CD4-positive, CD25-positive, alpha-beta regulatory T cell (primary cell): ENCODE measurements around the gene BPIFA3. TPM values are rescaled to one million over a fixed set of nuclear protein-coding genes. Genes with fewer than 3 reads are reported as not detected.
A peak's percentile ranks its signal among the peaks of the same experiment; 100 is the strongest.

Experiments used
- ATAC-seq, 2 donors: fragments of 150-1000 bp; cut with Tn5 transposase; one replicate each; pipeline ENCODE4 v1.10.0; 2021; ENCODE audit warnings: low read depth in 2 of 2, moderate number of reproducible peaks in 2 of 2, moderate library complexity in 1 of 2
- DNase-seq, 3 donors: peaks; one replicate each; pipeline versions ENCODE4 v3.0.0 to v3.0.0-alpha.2; 2012 to 2022; ENCODE audit warnings: mixed read lengths in 1 of 3
- H3K27ac ChIP-seq: one replicate; pipeline ENCODE4 v1.7.0; 2013; ENCODE audit warnings: mild to moderate bottlenecking, low read length; ENCODE audit not compliant: insufficient read depth, poor library complexity, severe bottlenecking
- H3K27me3 ChIP-seq: one replicate; pipeline ENCODE4 v1.7.0; 2013; ENCODE audit warnings: low read length; ENCODE audit not compliant: control insufficient read depth, insufficient read depth
- H3K36me3 ChIP-seq: one replicate; pipeline ENCODE4 v1.7.0; 2013; ENCODE audit warnings: mild to moderate bottlenecking, low read length, moderate library complexity; ENCODE audit not compliant: control insufficient read depth, insufficient read depth
- H3K4me1 ChIP-seq: 2 replicates; pipeline ENCODE4 v1.7.0; 2013; ENCODE audit warnings: mild to moderate bottlenecking, low read length; ENCODE audit not compliant: insufficient read depth, control insufficient read depth, poor library complexity, severe bottlenecking
- H3K4me3 ChIP-seq: one replicate; pipeline ENCODE4 v1.7.0; 2013; ENCODE audit warnings: low read depth, mild to moderate bottlenecking, low read length, moderate library complexity
- H3K9me3 ChIP-seq, 2 experiments: 1 replicate in 1 of 2; 2 replicates in 1 of 2; pipeline ENCODE4 v1.7.0; 2013; ENCODE audit warnings: low read length in 2 of 2, mild to moderate bottlenecking in 1 of 2, moderate library complexity in 1 of 2; ENCODE audit not compliant: control insufficient read depth in 2 of 2
- H3K27ac Mint-ChIP-seq, 3 donors: one replicate each; pipeline ENCODE4 v1.8.0; 2020 to 2022; ENCODE audit warnings: mild to moderate bottlenecking in 3 of 3, mixed read lengths in 3 of 3, moderate library complexity in 2 of 3
- H3K27me3 Mint-ChIP-seq: one replicate; pipeline ENCODE4 v1.8.0; 2022; ENCODE audit warnings: mild to moderate bottlenecking, mixed read lengths
- H3K36me3 Mint-ChIP-seq: one replicate; pipeline ENCODE4 v1.8.0; 2020; ENCODE audit warnings: mixed read lengths
- H3K4me1 Mint-ChIP-seq, 4 donors: one replicate each; pipeline ENCODE4 v1.8.0; 2020 to 2022; ENCODE audit warnings: mixed read lengths in 4 of 4, mild to moderate bottlenecking in 1 of 4
- H3K4me3 Mint-ChIP-seq, 4 donors: one replicate each; pipeline ENCODE4 v1.8.0; 2020 to 2022; ENCODE audit warnings: mild to moderate bottlenecking in 4 of 4, mixed read lengths in 4 of 4, moderate library complexity in 3 of 4
- H3K9me3 Mint-ChIP-seq, 7 donors: one replicate each; pipeline ENCODE4 v1.8.0; 2020 to 2022; ENCODE audit warnings: mixed read lengths in 7 of 7, mild to moderate bottlenecking in 3 of 7, moderate library complexity in 2 of 7
- polyA plus RNA-seq, 4 donors: library from polyadenylated mRNA; unstranded; fragments of 300-500 nt; fragmentation: Illumina TruSeq; gene quantifications; one replicate each; pipeline ENCODE4 v1.2.3, GENCODE V29; 2021
- total RNA-seq: library from RNA; stranded (reverse); gene quantifications from one replicate; pipeline ENCODE4 v1.2.3, GENCODE V29; 2022

BPIFA3 gene
- total and polyA plus RNA-seq, 5 donors from 2014 or later = not detected

DNA sequence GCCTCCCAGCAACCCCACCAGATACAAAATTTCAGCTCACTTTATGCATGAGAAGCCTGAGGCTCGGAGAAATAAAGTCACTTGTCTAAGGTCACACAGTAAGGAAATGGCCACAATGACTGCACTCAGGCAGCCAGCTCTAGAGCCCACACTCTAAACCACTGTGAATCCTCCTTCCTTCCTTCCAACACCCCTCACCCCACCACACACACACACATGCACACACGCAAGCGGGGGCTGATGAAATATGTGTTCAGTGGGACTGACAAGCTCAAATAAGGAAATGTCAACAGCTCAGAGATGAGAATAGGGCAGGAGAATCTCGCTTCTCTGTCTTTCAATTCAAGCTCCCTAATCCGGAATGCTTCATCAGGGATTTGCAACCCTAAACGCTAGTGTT, 12.7 kb downstream of the BPIFA3 start:
- Mint-ChIP-seq H3K27me3 (peaks cover 12% of the 10 kb centered on the region), H3K9me3 (no peaks in the 10 kb centered on the region), H3K4me1 (peaks cover 0 to 4% (median 2%) of the 10 kb centered on the region in 4 donors), H3K27ac (no peak overlapping the region), H3K36me3 (no peaks in the 10 kb centered on the region), H3K4me3 (no peak overlapping the region)
- Histone ChIP-seq H3K9me3 (no peaks in the 10 kb centered on the region), H3K27me3 (peaks cover 7% of the 10 kb centered on the region), H3K4me3 (no peak overlapping the region), H3K27ac (no peak overlapping the region), H3K36me3 (no peaks in the 10 kb centered on the region), H3K4me1 (no peaks in the 10 kb centered on the region)
- no peak for ATAC-seq
- DNase-seq = no peak

DNA sequence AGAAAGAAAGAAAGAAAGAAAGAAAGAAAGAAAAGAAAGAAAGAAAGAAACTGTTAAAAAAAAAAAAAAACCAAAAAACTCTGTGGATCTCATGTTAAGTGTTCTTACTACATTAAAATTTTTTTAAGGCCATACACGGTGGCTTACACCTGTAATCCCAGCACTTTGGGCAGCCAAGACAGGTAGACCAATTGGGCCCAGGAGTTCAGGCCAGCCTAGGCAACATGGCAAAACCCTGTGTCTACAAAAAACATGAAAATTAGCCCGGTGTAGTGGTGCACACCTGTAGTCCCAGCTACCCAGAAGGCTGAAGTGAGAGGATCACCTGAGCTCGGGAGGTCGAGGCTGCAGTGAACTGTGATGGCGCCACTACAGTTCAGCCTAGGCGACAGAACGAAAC, 14.1 kb downstream of the BPIFA3 start:
- Mint-ChIP-seq H3K4me3 (no peak overlapping the region), H3K27ac (no peak overlapping the region), H3K4me1 (peaks cover 0 to 4% (median 2%) of the 10 kb centered on the region in 4 donors), H3K36me3 (no peaks in the 10 kb centered on the region), H3K27me3 (peaks cover 18% of the 10 kb centered on the region), H3K9me3 (no peaks in the 10 kb centered on the region)
- Histone ChIP-seq H3K27ac (no peak overlapping the region), H3K4me1 (no peaks in the 10 kb centered on the region), H3K4me3 (no peak overlapping the region), H3K36me3 (no peaks in the 10 kb centered on the region), H3K9me3 (no peaks in the 10 kb centered on the region), H3K27me3 (peaks cover 1% of the 10 kb centered on the region)
- DNase-seq (no peak), ATAC-seq (no peak)

DNA sequence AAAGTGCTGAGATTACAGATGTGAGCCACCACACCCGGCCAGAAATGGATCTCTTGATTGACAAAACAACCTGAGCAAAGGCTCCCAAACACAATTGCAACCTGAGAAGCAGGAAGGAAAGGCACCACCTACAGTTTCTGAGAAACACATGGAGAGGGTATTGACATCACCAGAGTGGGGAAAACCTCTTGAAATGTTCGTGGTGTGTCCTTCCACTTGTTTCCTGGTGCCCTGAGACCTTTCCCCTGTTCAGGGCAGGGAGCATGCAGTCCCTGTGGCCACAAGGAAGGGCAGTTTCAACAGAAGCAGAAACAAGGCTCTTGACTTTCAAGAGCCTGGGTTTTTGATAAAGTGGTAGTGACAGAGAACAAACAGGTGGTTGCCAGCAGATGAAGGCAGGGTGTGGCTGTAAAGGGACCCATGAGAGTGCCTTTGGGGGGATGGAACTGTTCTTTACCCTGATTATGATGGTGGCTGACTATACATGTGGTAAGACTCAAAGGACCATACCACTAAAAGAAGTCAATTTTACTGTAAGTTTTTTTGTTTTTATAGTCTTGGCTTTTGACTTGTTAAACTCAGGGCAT, 15.4 kb downstream of the BPIFA3 start:
- Histone ChIP-seq H3K27ac (no peak overlapping the region), H3K9me3 (no peaks in the 10 kb centered on the region), H3K36me3 (no peaks in the 10 kb centered on the region), H3K4me3 (no peak overlapping the region), H3K4me1 (no peaks in the 10 kb centered on the region), H3K27me3 (peaks cover 1% of the 10 kb centered on the region)
- H3K36me3 Mint-ChIP-seq = no peaks in the 10 kb centered on the region
- peaks cover 0 to 4% (median 2%) of the 10 kb centered on the region in 4 donors for H3K4me1 Mint-ChIP-seq
- ATAC-seq (no peak), DNase-seq (peak in 1 of 3 donors; percentile 57)
- no peaks in the 10 kb centered on the region for H3K9me3 Mint-ChIP-seq
- peak overlapping the region in 1 of 3 donors; percentile 3 for H3K27ac Mint-ChIP-seq
- peaks cover 14% of the 10 kb centered on the region for H3K27me3 Mint-ChIP-seq
- H3K4me3 Mint-ChIP-seq = no peak overlapping the region

DNA sequence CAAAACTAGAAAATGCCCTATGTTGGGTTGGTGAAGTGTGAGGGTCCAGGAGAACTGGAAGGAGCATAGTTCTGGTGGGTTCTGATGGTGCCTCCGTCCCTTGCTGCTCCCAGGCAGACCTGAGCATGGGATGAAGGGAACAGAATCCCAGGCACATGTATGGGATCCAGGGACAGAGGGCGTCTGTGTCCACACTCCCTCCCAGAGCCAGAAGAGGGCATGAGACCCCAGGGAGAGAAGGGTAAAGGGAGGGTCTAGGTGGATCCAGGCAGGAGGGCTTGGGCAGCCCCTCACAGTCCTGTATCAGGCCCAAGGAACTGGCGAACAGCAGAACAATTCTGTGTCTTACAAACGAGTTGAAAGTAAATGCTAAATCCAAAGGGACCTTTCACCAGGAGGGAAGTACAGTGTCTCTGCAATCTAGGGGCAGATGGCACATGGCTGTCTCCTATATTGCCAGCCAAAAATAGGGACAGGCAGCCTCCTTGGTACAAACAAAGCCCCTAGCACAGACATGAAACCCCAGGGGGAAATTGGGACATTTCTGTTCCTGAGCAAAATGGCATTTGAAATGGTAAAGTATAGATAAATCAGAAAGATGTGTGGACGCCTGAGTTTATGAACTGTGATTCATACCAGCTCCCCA, 16.1 kb downstream of the BPIFA3 start:
- Histone ChIP-seq H3K36me3 (no peaks in the 10 kb centered on the region), H3K27me3 (peaks cover 1% of the 10 kb centered on the region), H3K4me3 (no peak overlapping the region), H3K4me1 (no peaks in the 10 kb centered on the region), H3K27ac (no peak overlapping the region), H3K9me3 (no peaks in the 10 kb centered on the region)
- no peaks in the 10 kb centered on the region for H3K36me3 Mint-ChIP-seq
- H3K4me3 Mint-ChIP-seq = no peak overlapping the region
- H3K9me3 Mint-ChIP-seq = peaks cover 0 to 1% (median 0%) of the 10 kb centered on the region in 7 donors
- H3K4me1 Mint-ChIP-seq = peaks cover 0 to 4% (median 2%) of the 10 kb centered on the region in 4 donors
- H3K27me3 Mint-ChIP-seq = peaks cover 14% of the 10 kb centered on the region
- no peak for ATAC-seq
- DNase-seq = no peak
- no peak overlapping the region for H3K27ac Mint-ChIP-seq

DNA sequence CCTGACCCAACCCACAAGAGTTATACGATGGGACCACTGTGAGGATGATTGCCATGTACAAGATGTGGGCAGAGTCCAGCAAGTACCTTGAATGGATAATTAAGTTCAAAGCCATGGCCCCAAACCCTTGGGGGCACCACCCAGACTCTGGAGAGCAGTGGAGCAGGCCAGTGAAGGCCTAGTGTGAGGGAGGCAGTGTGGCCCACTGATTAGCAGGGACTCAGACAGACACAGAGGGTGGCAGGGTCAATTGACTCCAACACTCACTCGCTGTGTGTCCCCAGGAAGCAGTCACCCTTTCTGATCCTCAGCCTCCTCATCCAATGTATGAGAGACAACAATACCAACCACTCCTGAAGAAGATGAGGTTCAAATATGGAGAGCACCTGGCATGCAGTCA, 16.9 kb downstream of the BPIFA3 start:
- Histone ChIP-seq H3K36me3 (no peaks in the 10 kb centered on the region), H3K27ac (no peak overlapping the region), H3K4me1 (no peaks in the 10 kb centered on the region), H3K27me3 (peaks cover 1% of the 10 kb centered on the region), H3K4me3 (no peak overlapping the region), H3K9me3 (no peaks in the 10 kb centered on the region)
- no peaks in the 10 kb centered on the region for H3K36me3 Mint-ChIP-seq
- H3K27ac Mint-ChIP-seq = no peak overlapping the region
- no peak overlapping the region for H3K4me3 Mint-ChIP-seq
- peaks cover 14% of the 10 kb centered on the region for H3K27me3 Mint-ChIP-seq
- no peak for DNase-seq
- H3K4me1 Mint-ChIP-seq = peaks cover 0 to 4% (median 2%) of the 10 kb centered on the region in 4 donors
- ATAC-seq = no peak
- H3K9me3 Mint-ChIP-seq = peaks cover 0 to 1% (median 0%) of the 10 kb centered on the region in 7 donors

DNA sequence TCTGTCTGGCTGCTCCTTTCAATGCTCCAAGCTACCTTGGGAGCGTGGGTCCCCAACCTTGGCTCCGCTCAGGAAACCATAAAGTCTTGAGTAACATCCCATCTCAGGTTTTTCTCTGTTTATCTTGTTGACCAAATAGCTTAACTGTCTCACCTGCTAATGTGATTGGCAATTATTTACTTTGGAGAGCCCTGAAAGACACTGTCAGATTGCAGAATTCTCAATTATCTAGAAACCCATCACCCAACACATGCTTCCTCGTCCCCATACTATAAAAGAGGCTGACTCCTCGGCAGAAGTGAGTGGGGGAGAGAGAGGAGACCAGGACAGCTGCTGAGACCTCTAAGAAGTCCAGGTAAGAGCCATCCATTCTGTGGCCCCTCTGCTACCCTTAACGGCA, 18.5 kb downstream of the BPIFA3 start, which contains the start of gene BPIFA1:
Gene BPIFA1 (plus strand): TSS at position 301 of the 400 bp plus-strand sequence. CDS start 1,716 bp downstream, outside the sequence.
- no peak for ATAC-seq
- no peak within 1 kb of the TSS for H3K4me3 Mint-ChIP-seq
- H3K27ac ChIP-seq = no peak within 1 kb of the TSS
- H3K36me3 Mint-ChIP-seq = no peaks in the 10 kb centered on the region
- H3K9me3 ChIP-seq = no peaks in the 10 kb centered on the region
- H3K9me3 Mint-ChIP-seq = peaks cover 0 to 1% (median 0%) of the 10 kb centered on the region in 7 donors
- no peaks in the 10 kb centered on the region for H3K36me3 ChIP-seq
- H3K27me3 ChIP-seq = peaks cover 1% of the 10 kb centered on the region
- H3K27ac Mint-ChIP-seq = no peak within 1 kb of the TSS
- H3K4me3 ChIP-seq = no peak within 1 kb of the TSS
- H3K4me1 Mint-ChIP-seq = peaks cover 0 to 4% (median 2%) of the 10 kb centered on the region in 4 donors
- no peaks in the 10 kb centered on the region for H3K4me1 ChIP-seq
- peaks cover 10% of the 10 kb centered on the region for H3K27me3 Mint-ChIP-seq
- no peak for DNase-seq

DNA sequence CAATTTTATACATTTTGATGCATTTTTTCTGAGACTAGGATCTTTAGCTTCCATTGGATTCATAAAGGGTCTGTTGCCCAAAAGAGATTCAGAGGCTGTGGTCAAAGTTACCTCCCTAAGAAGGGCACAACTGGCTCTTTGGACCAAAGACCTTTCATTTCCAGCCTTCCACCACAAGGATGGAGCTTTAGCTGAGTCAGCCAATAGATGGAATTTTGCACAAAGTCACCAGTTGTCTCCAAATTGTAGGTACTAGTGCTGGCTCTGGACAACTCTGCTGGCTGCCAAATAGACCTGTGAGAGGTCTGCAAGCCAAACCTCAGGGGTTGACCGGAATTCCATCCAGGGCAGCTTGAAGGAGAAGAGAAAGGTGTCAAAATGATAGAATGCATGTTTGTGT, 19.2 kb downstream of the BPIFA3 start:
- Mint-ChIP-seq H3K27ac (no peak overlapping the region), H3K9me3 (peaks cover 0 to 1% (median 0%) of the 10 kb centered on the region in 7 donors), H3K36me3 (no peaks in the 10 kb centered on the region), H3K27me3 (peaks cover 10% of the 10 kb centered on the region), H3K4me1 (peaks cover 0 to 4% (median 2%) of the 10 kb centered on the region in 4 donors), H3K4me3 (no peak overlapping the region)
- no peaks in the 10 kb centered on the region for H3K4me1 ChIP-seq
- H3K9me3 ChIP-seq = no peaks in the 10 kb centered on the region
- no peak overlapping the region for H3K4me3 ChIP-seq
- no peak overlapping the region for H3K27ac ChIP-seq
- DNase-seq = no peak
- H3K27me3 ChIP-seq = peaks cover 1% of the 10 kb centered on the region
- no peak for ATAC-seq
- no peaks in the 10 kb centered on the region for H3K36me3 ChIP-seq

DNA sequence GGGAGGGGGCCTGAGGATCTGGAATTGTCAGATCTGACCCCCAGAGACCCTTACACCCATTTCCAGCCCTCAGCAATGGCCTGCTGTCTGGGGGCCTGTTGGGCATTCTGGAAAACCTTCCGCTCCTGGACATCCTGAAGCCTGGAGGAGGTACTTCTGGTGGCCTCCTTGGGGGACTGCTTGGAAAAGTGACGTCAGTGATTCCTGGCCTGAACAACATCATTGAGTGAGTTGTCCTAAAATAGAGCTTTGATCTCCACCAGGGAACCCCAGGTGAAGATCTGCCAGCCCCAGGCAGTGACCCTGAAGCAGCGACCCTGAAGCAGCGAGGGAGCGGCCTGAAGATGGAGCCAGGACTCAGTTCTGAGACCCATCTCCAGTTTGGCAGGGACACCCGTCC, 20.8 kb downstream of the BPIFA3 start:
- Mint-ChIP-seq H3K9me3 (peaks cover 0 to 1% (median 0%) of the 10 kb centered on the region in 7 donors), H3K27me3 (peaks cover 10% of the 10 kb centered on the region), H3K4me1 (peaks cover 0 to 1% (median 0%) of the 10 kb centered on the region in 4 donors), H3K27ac (no peak overlapping the region), H3K36me3 (no peaks in the 10 kb centered on the region), H3K4me3 (no peak overlapping the region)
- DNase-seq (no peak), ATAC-seq (no peak)
- Histone ChIP-seq H3K27ac (no peak overlapping the region), H3K9me3 (no peaks in the 10 kb centered on the region), H3K36me3 (no peaks in the 10 kb centered on the region), H3K4me3 (no peak overlapping the region), H3K4me1 (no peaks in the 10 kb centered on the region), H3K27me3 (peaks cover 1% of the 10 kb centered on the region)
